Left renal pelvis (tissue), 4 donors: Measurements from ENCODE around the gene LIME1. TPM values are rescaled to one million over a fixed set of nuclear protein-coding genes. Genes with fewer than 3 reads are reported as not detected.
"Not testable (repeated sequence)": the region's sequence is repeated elsewhere in the genome, so short reads cannot be mapped to it uniquely, and the experiment has no call there.

Experiments used
- DNase-seq, 4 donors: peaks; one replicate each; pipeline ENCODE4 v3.0.0-alpha.2; 2013; ENCODE audit warnings: low read depth in 4 of 4, low spot score in 3 of 4
- polyA plus RNA-seq, 4 donors: library from polyadenylated mRNA; unstranded; fragments of 120-200 nt; gene quantifications; one replicate each; pipeline ENCODE4 v1.2.1, GENCODE V29; 2013; ENCODE audit not compliant: insufficient read length in 4 of 4

Gene LIME1
- polyA plus RNA-seq, 4 donors: 4.0 to 14.9 (median 5.0) TPM

GRCh38 chr20:63706852-63707557 lies 29.5 kb upstream of the LIME1 start:
- no peak for DNase-seq

DNA sequence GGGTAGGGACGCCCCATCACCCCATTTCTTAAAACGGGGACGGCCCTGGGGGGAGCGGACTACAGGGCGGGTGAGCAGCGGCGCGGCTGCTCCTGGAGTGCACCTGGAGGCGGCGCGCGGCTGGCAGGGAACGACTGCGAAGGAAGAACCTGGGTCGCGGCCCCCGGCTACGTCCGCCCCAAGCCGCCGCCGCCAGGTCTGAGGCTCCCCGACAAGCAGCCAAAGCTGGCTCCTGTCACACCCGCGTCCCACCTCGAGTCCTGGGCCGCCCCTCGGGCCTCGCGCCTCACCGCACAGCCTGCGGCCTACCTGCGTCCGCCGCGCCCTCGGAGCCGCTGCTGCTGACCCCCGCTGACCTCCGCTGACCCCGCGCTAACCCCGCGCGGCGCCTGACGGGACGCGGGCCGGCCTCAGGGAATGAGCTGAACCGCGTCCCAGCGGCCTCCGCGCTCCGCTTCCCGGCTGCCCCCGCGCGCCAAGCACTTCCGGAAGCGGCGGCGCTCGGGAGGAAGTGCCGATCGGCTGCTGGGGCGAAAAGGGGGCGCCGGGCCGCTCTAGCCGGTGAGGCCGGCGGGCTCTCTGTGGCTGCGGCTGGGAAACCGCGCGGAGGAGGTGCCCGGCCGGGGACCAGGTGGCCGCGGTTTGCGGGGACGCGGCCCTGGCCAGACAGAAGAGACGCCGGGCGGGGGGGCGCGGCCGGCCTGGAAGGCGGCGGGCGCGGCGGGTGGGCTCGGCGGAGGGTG lies 28.7 kb upstream of the LIME1 start, which contains the start of the genes ARFRP1 and ZGPAT:
TSS of gene ARFRP1 (minus strand) at position 419 of the 743 bp plus-strand sequence. CDS start 885 bp downstream, outside the sequence.
TSS of gene ZGPAT (plus strand) at position 482 of the 743 bp plus-strand sequence. CDS start 542 bp downstream, outside the sequence.
- DNase-seq: peak; percentile 51 to 73 (median 70)

DNA sequence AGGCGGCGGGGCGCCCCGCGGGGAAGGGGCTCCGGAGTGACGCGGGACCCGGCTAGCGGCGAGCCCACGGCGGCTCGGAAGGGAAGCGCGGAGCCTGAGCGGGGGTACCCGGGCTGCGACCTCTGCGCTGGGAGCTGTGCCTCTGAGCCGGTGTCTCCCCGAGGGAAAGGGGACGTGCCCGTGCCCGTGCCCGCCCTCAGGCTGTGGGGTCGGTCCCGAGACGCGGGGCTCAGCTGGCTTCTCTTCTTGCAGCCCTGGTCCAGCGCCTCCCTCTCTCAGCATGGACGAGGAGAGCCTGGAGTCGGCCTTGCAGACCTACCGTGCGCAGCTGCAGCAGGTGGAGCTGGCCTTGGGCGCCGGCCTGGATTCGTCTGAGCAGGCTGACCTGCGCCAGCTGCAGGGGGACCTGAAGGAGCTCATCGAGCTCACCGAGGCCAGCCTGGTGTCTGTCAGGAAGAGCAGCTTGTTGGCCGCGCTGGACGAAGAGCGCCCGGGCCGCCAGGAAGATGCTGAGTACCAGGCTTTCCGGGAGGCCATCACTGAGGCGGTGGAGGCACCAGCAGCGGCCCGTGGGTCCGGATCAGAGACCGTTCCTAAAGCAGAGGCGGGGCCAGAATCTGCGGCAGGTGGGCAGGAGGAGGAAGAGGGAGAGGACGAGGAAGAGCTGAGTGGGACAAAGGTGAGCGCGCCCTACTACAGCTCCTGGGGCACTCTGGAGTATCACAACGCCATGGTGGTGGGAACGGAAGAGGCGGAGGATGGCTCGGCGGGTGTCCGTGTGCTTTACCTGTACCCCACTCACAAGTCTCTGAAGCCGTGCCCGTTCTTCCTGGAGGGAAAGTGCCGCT lies 27.9 kb upstream of the LIME1 start:
- no peak for DNase-seq

GRCh38 chr20:63709149-63709527 lies 27.3 kb upstream of the LIME1 start:
- no peak for DNase-seq

DNA sequence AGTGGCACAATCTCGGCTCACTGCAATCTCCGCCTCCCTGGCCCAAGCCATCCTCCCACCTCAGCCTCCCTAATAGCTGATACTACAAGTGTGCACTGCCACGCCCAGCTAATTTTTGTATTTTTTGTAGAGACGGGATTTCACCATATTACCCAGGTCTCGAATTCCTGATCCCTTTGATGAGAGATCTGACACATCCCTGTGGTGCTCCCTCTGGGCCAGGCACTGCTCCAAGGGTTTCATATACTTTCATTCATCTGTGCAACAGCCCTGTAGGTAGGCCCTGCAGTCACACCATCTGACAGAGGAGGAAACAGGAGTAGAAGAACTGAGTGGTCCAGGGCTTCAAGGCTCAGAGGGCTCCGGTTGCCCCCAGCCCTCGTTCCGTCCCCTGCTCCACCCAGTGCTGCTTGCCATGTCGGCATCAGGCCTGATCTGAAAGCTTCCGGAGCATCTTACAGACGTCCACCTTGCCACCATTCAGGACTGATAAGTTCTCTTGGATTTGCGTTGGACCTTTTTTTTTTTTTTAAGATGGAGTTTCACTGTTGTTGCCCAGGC lies 25.3 kb upstream of the LIME1 start:
- DNase-seq: no peak

DNA sequence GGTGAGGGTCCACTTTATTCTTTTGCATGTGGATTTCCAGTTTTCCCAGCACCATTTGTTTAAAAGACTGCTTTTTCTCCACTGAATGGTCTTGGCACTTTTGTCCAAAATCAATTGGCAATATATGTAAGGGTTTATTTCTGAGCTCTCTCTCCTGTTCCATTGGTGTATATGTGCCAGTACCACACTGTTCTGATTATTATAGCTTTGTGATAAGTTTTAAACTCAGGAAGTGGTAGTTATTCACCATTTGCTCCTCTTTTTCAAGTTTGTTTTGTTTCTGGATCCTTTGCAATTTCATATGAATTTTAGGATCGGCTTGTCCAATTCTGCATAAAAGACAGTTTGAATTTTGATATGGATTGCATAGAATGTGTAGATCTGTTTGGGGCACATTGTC lies 24.3 kb upstream of the LIME1 start:
- no peak for DNase-seq

DNA sequence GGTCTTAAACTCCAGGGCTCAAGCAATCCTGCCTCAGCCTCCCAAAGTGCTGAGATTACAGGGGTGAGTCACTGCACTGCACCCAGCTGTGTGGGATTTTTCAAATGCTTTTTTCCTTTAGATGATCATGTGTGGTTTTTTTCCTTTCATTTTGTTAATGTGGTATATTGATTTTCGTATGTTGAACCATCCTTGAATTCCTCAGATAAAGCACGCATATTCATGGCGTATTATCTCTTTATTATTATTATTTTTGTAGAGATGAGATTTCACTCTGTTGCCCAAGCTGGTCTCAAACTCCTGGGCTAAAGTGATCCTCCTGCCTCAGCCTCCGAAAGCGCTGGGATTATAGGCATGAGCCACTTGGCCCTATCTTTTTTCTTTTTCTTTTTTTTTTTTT lies 21.6 kb upstream of the LIME1 start:
- DNase-seq: no peak

DNA sequence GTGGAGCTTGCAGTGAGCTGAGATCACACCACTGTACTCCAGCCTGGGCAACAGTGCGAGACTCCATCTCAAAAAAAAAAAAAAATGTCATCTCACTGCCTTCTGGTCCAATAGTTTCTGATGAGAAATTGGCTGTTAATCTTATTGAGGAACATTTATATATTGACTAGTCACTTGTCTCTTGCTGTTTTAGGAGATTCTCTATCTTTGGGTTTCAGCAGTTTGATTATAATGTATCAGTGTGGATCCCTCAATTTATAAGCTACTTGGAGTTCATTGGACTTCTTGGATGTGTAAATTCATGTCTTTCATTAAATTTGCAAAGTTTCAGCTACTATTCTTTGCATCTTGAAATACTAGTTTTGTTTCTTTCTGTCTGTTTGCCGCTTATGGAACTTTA lies 17.5 kb upstream of the LIME1 start:
- no peak for DNase-seq

DNA sequence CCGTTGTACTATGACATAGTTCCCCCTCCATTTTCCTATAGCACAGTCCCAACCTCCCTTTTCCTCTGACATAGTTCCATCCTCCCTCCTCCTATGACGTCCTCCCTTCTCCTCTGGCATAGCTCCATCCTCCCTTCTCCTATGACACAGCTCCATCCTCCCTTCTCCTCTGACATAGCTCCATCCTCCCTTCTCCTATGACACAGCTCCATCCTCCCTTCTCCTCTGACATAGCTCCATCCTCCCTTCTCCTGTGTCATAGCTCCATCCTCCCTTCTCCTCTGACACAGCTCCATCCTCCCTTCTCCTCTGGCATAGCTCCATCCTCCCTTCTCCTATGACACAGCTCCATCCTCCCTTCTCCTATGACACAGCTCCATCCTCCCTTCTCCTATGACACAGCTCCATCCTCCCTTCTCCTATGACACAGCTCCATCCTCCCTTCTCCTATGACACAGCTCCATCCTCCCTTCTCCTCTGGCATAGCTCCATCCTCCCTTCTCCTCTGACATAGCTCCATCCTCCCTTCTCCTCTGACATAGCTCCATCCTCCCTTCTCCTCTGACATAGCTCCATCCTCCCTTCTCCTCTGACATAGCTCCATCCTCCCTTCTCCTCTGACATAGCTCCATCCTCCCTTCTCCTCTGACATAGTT lies 13.4 kb upstream of the LIME1 start:
- not testable (repeated sequence) for DNase-seq

GRCh38 chr20:63730189-63730733 lies 6.2 kb upstream of the LIME1 start:
- not testable (repeated sequence) for DNase-seq

DNA sequence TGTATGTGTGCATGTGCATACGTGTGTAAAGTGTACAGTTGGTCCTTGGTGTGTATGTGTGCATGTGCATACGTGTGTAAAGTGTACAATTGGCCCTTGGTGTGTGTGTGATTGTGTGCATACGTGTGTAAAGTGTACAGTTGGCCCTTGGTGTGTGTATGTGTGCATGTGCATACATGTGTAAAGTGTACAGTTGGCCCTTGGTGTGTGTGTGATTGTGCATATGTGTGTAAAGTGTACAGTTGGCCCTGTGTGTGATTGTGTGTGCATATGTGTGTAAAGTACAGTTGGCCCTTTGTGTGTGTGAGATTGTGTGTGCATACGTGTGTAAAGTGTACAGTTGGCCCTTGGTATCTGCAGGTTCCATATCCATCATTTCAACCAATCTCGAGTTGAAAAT lies 5.1 kb upstream of the LIME1 start:
- DNase-seq: no peak

GRCh38 chr20:63732118-63733095 lies 4.1 kb upstream of the LIME1 start:
- DNase-seq: no peak

GRCh38 chr20:63733117-63733516 lies 3.3 kb upstream of the LIME1 start:
- DNase-seq: no peak

DNA sequence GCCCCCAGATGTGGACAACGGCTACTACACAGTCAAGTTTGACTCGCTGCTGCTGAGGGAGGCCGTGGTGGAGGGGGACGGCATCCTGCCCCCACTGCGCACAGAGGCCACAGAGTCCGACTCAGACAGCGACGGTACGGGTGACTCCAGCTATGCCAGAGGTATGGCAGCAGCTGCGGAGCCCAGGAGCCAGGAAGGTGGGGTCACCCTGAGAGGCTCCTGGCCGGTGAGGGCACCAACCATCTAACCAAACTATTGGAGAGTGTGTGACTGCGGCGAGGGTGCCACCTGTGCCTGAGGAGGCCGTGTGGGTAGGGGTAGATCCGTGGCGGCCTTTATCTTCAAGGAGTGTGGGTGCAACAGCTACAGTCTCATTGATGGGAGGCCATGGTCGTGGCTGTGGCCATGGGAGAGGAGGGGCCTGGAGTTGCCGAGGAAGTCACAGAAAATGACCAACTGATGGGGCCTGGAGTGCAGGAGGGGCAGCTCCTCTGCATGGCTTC lies 2.8 kb upstream of the LIME1 start:
- DNase-seq: no peak

DNA sequence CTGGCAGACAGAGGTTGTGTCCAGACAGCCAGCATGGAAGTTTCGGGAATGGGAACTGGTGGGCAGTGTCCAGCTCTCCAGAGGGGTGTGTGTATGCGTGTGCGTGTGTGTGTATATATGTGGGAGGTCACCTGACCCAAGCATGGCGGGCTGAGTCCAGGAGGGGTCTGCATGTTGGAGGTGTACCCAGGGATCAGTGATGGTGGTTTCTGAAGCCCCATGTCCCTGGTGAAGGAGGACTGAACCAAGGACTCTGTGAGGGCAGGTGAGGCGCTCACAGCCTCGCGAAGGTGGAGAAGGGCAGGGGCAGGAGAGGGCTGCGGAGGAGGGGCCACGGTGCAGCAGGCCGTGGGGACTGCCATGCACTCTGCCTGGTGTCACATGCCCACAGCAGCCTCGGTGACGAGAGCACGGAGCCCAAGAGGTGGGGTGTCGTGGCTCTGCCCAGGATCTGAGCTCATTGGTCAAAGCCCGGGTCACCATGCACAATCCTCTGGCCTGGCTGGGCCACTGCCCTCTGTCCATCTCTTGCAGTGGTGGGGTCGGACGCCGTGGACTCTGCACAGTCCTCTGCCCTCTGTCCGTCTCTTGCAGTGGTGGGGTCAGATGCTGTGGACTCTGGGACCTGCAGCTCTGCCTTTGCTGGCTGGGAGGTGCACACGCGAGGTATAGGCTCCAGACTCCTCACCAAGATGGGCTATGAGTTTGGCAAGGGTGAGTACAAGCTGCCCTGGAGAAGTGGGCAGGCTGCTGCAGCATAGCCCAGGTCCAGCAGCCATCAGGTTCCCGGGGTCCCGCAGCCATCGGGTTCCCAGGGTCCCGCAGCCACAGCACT lies 2.1 kb upstream of the LIME1 start:
- DNase-seq: no peak

DNA sequence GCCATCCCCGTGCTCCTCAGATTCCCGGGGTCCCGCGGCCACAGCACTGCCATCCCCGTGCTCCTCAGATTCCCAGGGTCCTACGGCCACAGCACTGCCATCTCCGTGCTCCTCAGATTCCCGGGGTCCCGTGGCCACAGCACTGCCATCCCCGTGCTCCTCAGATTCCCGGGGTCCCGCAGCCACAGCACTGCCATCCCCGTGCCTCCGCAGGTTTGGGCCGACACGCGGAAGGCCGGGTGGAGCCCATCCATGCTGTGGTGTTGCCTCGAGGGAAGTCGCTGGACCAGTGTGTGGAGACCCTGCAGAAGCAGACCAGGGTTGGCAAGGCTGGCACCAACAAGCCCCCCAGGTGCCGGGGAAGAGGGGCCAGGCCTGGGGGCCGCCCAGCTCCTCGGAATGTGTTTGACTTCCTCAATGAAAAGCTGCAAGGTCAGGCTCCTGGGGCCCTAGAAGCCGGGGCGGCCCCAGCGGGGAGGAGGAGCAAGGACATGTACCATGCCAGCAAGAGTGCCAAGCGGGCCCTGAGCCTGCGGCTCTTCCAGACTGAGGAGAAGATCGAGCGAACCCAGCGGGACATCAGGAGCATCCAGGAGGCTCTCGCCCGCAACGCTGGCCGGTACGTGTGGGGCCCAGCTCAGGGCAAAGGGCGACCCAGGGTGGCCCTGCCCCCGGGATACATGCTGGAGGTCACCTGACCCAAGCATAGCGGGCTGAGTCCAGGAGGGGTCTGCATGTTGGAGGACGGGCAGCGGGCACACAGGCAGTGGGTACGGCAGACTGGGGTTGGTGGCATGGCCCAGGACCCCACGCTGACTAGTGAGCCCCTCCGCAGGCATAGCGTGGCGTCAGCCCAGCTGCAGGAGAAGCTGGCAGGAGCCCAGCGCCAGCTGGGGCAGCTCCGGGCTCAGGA lies 1.3 kb upstream of the LIME1 start:
- DNase-seq: no peak
